Ovary (tissue), 9 donors: ENCODE data around the gene ZNF740. TPM values are rescaled to one million over a fixed set of nuclear protein-coding genes. Genes with fewer than 3 reads are reported as not detected.
A peak's percentile ranks its signal among the peaks of the same experiment; 100 is the strongest.

Experiments
- DNase-seq, 5 donors: peaks; one replicate each; pipeline ENCODE4 v3.0.0-alpha.2; 2019 to 2020
- H3K27ac ChIP-seq, 2 donors: fragments of 200-600 bp; one replicate each; pipeline versions ENCODE4 v1.5.1 to v1.8.0; 2019 to 2022
- H3K27me3 ChIP-seq: fragments of 200-600 bp; one replicate; pipeline ENCODE4 v1.8.0; 2022
- H3K36me3 ChIP-seq: fragments of 200-600 bp; sonication (generic); one replicate; pipeline ENCODE4 v1.5.1; 2019
- H3K4me1 ChIP-seq: one replicate; pipeline ENCODE4 v1.8.1; 2013; ENCODE audit warnings: mild to moderate bottlenecking, moderate library complexity; ENCODE audit not compliant: insufficient read depth
- H3K4me3 ChIP-seq: fragments of 200-600 bp; sonication (generic); one replicate; pipeline ENCODE4 v1.5.1; 2017
- H3K9me3 ChIP-seq, 2 donors: fragments of 200-600 bp in 1 of 2; sonication (generic) in 1 of 2; one replicate each; pipeline versions ENCODE4 v1.5.1 to v1.8.1; 2013 to 2019; ENCODE audit warnings: mild to moderate bottlenecking in 1 of 2, moderate library complexity in 1 of 2
- CTCF ChIP-seq, 3 donors: fragments of 450-650 bp in 2 of 3; fragments of 200-600 bp in 1 of 3; IDR thresholded peaks; one replicate each; pipeline versions ENCODE4 v1.5.1 to v1.8.0; 2016 to 2022; ENCODE audit warnings: antibody characterized with exemption in 3 of 3, mild to moderate bottlenecking in 1 of 3
- EP300 ChIP-seq: sonication (generic); formaldehyde crosslinking; IDR thresholded peaks from one replicate; pipeline ENCODE4 v1.6.1; 2017; ENCODE audit warnings: antibody characterized with exemption
- POLR2A ChIP-seq: fragments of 450-650 bp; IDR thresholded peaks from one replicate; pipeline ENCODE4 v1.6.1; 2017; ENCODE audit warnings: antibody characterized with exemption, mild to moderate bottlenecking, moderate library complexity
- WGBS, 3 donors: extraction: QIAGEN DNeasy Blood & Tissue Kit in 1 of 3; methylation state at CpG; one replicate each; pipeline versions ENCODE4 v1.1.5 to v1.1.7; 2013 to 2017; 5-methylcytosine and 5-hydroxymethylcytosine counted together
- intact Hi-C, 4 donors: fragments of 100-400 bp; cut with DNase I; formaldehyde crosslinking; loops; one replicate each; pipeline versions ENCODE4 v1.11.0 to v1.15.1; 2022 to 2023
- polyA plus RNA-seq, 2 donors: library from polyadenylated mRNA; stranded (reverse); fragments of 200-250 nt in 1 of 2; fragments of 350-450 nt in 1 of 2; fragmentation: Illumina TruSeq in 1 of 2; extraction: RNeasy Lipid Tissue Mini Kit (QIAGEN cat#74804) in 1 of 2; gene quantifications; one replicate each; pipeline ENCODE4 v1.2.3, GENCODE V29; 2013 to 2014
- total RNA-seq, 7 donors: library from RNA; depleted of rRNA in 2 of 7; stranded (reverse); fragments of >200 nt in 2 of 7; fragmentation: NEBNext Ultra II Directional in 3 of 7; extraction: Animal tissue kit (Norgen Biotek cat#: 25700) in 3 of 7; gene quantifications; one replicate each; pipeline versions ENCODE4 v1.1.0 to v1.2.4, GENCODE V29; 2016 to 2023
- donor health status: DM: no; HTN: no; CAD: no; lungs with moderate emphysema.
- donor health status: DM: no; HTN: no; CAD: no.
- donor health status: Bipolar disorder and iron deficiency.
- donor health status: DM: yes; HTN: yes; CAD: no.
- donor health status: DM: no; HTN: no; CAD: no.
- donor health status: DM: yes; HTN: yes; CAD: no.

ZNF740 gene
- total and polyA plus RNA-seq, 9 donors, result 9.7 to 56.9 (median 45.7) TPM

GRCh38 chr12:53223389-53224060 lies 43.0 kb downstream of the ZNF740 start:
- no peaks in the 10 kb centered on the region for H3K27me3 ChIP-seq
- intact Hi-C loops, result no loop called here
- H3K9me3 ChIP-seq, result no peaks in the 10 kb centered on the region
- H3K36me3 ChIP-seq, result no peaks in the 10 kb centered on the region
- H3K27ac ChIP-seq, result peak overlapping the region in 1 of 2 donors; percentile 99
- peak in 2 of 5 donors; percentile 35 to 56 for DNase-seq
- 29 to 36% (median 31%) methylated on average over 16 of the region's 16 CpGs for WGBS, 3 donors
- TF ChIP-seq EP300 (no peak), POLR2A (no peak), CTCF (IDR thresholded peaks at IDR 0.05) (no peak)
- H3K4me1 ChIP-seq, result peaks cover 4% of the 10 kb centered on the region
- H3K4me3 ChIP-seq, result no peak overlapping the region

- no peak for DNase-seq
- Histone ChIP-seq H3K4me1 (peaks cover 4% of the 10 kb centered on the region), H3K27ac (peak overlapping the region in 1 of 2 donors; percentile 99), H3K9me3 (no peaks in the 10 kb centered on the region), H3K4me3 (no peak overlapping the region), H3K36me3 (no peaks in the 10 kb centered on the region), H3K27me3 (no peaks in the 10 kb centered on the region)
- intact Hi-C loops, result no loop called here
- TF ChIP-seq CTCF (IDR thresholded peaks at IDR 0.05) (no peak), EP300 (no peak), POLR2A (no peak)
- WGBS, 3 donors, result 64 to 68% (median 64%) methylated on average over 11 of the region's 11 CpGs
Measured at GRCh38 chr12:53224061-53224896, 43.8 kb downstream of the ZNF740 start.

DNA sequence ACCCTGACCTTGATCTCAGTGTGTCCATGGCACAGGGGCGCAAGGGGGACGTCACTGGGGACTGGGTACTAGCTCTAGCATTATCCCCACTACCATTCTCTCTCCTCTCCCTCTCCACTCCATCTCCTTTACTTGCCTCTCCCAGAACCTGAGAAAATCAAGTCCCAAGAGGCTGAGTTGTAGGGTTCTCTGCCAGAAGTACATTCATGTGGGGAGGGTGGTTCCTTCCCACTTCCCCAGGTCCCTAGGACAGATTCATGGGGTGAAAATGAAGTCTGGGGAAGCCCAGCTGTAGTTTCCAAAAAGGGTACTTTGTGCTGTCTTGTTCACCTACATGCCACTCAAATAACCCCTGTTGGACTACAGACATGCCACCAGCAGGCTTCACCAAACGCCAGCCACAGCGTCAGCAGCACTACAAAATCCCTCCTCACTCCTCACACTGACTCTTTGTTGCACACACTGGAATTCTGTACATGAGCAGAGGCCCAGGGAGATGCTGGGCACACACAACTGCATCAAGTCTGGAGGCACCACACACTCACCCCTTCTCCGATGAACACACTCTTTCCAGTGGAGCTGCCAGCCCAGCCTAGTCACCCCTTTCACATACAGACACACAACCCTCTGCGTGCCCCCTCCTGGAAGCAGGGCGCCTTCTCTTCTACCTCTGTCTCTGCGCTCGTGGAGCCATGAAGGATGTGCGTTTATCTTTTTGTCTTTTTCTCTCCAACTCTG lies 44.5 kb downstream of the ZNF740 start:
- Histone ChIP-seq H3K4me3 (no peak overlapping the region), H3K36me3 (no peaks in the 10 kb centered on the region), H3K9me3 (no peaks in the 10 kb centered on the region), H3K27ac (peak overlapping the region in 1 of 2 donors; percentile 99), H3K4me1 (peaks cover 4% of the 10 kb centered on the region), H3K27me3 (no peaks in the 10 kb centered on the region)
- WGBS, 3 donors, result 76 to 79% (median 78%) methylated on average over 10 of the region's 10 CpGs
- intact Hi-C loops, result no loop called here
- DNase-seq, result no peak
- TF ChIP-seq POLR2A (no peak), CTCF (IDR thresholded peaks at IDR 0.05) (no peak), EP300 (no peak)

GRCh38 chr12:53225635-53226424 lies 45.3 kb downstream of the ZNF740 start:
- H3K36me3 ChIP-seq, result no peaks in the 10 kb centered on the region
- H3K9me3 ChIP-seq, result no peaks in the 10 kb centered on the region
- WGBS, 3 donors, result 89 to 90% (median 89%) methylated on average over 10 of the region's 10 CpGs
- intact Hi-C loops, result no loop called here
- H3K27me3 ChIP-seq, result no peaks in the 10 kb centered on the region
- peak in 1 of 5 donors; percentile 6 for DNase-seq
- H3K4me3 ChIP-seq, result no peak overlapping the region
- TF ChIP-seq POLR2A (no peak), CTCF (IDR thresholded peaks at IDR 0.05) (no peak), EP300 (no peak)
- no peak overlapping the region for H3K27ac ChIP-seq
- peaks cover 4% of the 10 kb centered on the region for H3K4me1 ChIP-seq
